Stimulated activated naive CD8-positive, alpha-beta T cell treated with anti-CD3 and anti-CD28 coated beads, Interleukin-15, Interleukin-2, amounts not matched to agents 100 ng/mL and 50 ng/mL, for 24 hours (primary cell): Measurements from ENCODE around the gene SLC25A22.
A peak's percentile ranks its signal among the peaks of the same experiment; 100 is the strongest.

ENCODE experiments used
- H3K27ac Mint-ChIP-seq: one replicate; pipeline ENCODE4 v1.8.0; 2021; ENCODE audit warnings: mild to moderate bottlenecking, mixed read lengths
- H3K27me3 Mint-ChIP-seq: one replicate; pipeline ENCODE4 v1.8.0; 2021; ENCODE audit warnings: mixed read lengths
- H3K36me3 Mint-ChIP-seq: one replicate; pipeline ENCODE4 v1.8.0; 2021; ENCODE audit warnings: low read depth, mixed read lengths
- H3K4me1 Mint-ChIP-seq: one replicate; pipeline ENCODE4 v1.8.0; 2021; ENCODE audit warnings: low read depth, mixed read lengths
- H3K4me3 Mint-ChIP-seq: one replicate; pipeline ENCODE4 v1.8.0; 2021; ENCODE audit warnings: mild to moderate bottlenecking, mixed read lengths
- H3K9me3 Mint-ChIP-seq: one replicate; pipeline ENCODE4 v1.8.0; 2021; ENCODE audit warnings: mixed read lengths

SLC25A22 gene

GRCh38 chr11:804599-804964, 6.5 kb upstream of the SLC25A22 start:
- H3K27me3 Mint-ChIP-seq, result no peaks in the 10 kb centered on the region
- H3K36me3 Mint-ChIP-seq, result no peaks in the 10 kb centered on the region
- peaks cover 26% of the 10 kb centered on the region for H3K4me1 Mint-ChIP-seq
- H3K9me3 Mint-ChIP-seq, result no peaks in the 10 kb centered on the region
- H3K27ac Mint-ChIP-seq, result peak overlapping the region; percentile 63
- H3K4me3 Mint-ChIP-seq, result peak overlapping the region; percentile 80

- Mint-ChIP-seq H3K27ac (peak overlapping the region; percentile 63), H3K36me3 (no peaks in the 10 kb centered on the region), H3K9me3 (no peaks in the 10 kb centered on the region), H3K27me3 (no peaks in the 10 kb centered on the region), H3K4me3 (peak overlapping the region; percentile 80), H3K4me1 (peaks cover 25% of the 10 kb centered on the region)
Observed at GRCh38 chr11:803770-804598, 5.9 kb upstream of the SLC25A22 start.

GRCh38 chr11:803467-803742, 5.3 kb upstream of the SLC25A22 start:
- no peaks in the 10 kb centered on the region for H3K9me3 Mint-ChIP-seq
- H3K27me3 Mint-ChIP-seq, result no peaks in the 10 kb centered on the region
- H3K27ac Mint-ChIP-seq, result no peak overlapping the region
- peaks cover 19% of the 10 kb centered on the region for H3K4me1 Mint-ChIP-seq
- H3K36me3 Mint-ChIP-seq, result no peaks in the 10 kb centered on the region
- no peak overlapping the region for H3K4me3 Mint-ChIP-seq

GRCh38 chr11:802693-803466, 4.8 kb upstream of the SLC25A22 start:
- peaks cover 15% of the 10 kb centered on the region for H3K4me1 Mint-ChIP-seq
- no peaks in the 10 kb centered on the region for H3K27me3 Mint-ChIP-seq
- no peaks in the 10 kb centered on the region for H3K9me3 Mint-ChIP-seq
- no peak overlapping the region for H3K4me3 Mint-ChIP-seq
- no peak overlapping the region for H3K27ac Mint-ChIP-seq
- H3K36me3 Mint-ChIP-seq, result no peaks in the 10 kb centered on the region

GRCh38 chr11:802018-802617, 4.0 kb upstream of the SLC25A22 start:
- Mint-ChIP-seq H3K4me3 (no peak overlapping the region), H3K4me1 (peaks cover 12% of the 10 kb centered on the region), H3K36me3 (no peaks in the 10 kb centered on the region), H3K27ac (no peak overlapping the region), H3K27me3 (no peaks in the 10 kb centered on the region), H3K9me3 (no peaks in the 10 kb centered on the region)

GRCh38 chr11:801097-801780, 3.2 kb upstream of the SLC25A22 start:
- no peaks in the 10 kb centered on the region for H3K27me3 Mint-ChIP-seq
- H3K27ac Mint-ChIP-seq, result no peak overlapping the region
- H3K9me3 Mint-ChIP-seq, result no peaks in the 10 kb centered on the region
- no peak overlapping the region for H3K4me3 Mint-ChIP-seq
- peaks cover 18% of the 10 kb centered on the region for H3K4me1 Mint-ChIP-seq
- no peaks in the 10 kb centered on the region for H3K36me3 Mint-ChIP-seq

GRCh38 chr11:800473-800872, 2.4 kb upstream of the SLC25A22 start:
- Mint-ChIP-seq H3K4me3 (no peak overlapping the region), H3K27ac (no peak overlapping the region), H3K9me3 (no peaks in the 10 kb centered on the region), H3K27me3 (no peaks in the 10 kb centered on the region), H3K4me1 (peaks cover 23% of the 10 kb centered on the region), H3K36me3 (no peaks in the 10 kb centered on the region)

- Mint-ChIP-seq H3K4me1 (peaks cover 23% of the 10 kb centered on the region), H3K4me3 (no peak overlapping the region), H3K36me3 (no peaks in the 10 kb centered on the region), H3K27me3 (no peaks in the 10 kb centered on the region), H3K9me3 (no peaks in the 10 kb centered on the region), H3K27ac (no peak overlapping the region)
Observed at GRCh38 chr11:799641-800316, 1.7 kb upstream of the SLC25A22 start.

GRCh38 chr11:797296-798092, 587 bp downstream of the SLC25A22 start:
- peaks cover 10% of the 10 kb centered on the region for H3K4me1 Mint-ChIP-seq
- H3K9me3 Mint-ChIP-seq, result no peaks in the 10 kb centered on the region
- H3K36me3 Mint-ChIP-seq, result no peaks in the 10 kb centered on the region
- H3K4me3 Mint-ChIP-seq, result peak overlapping the region; percentile 87
- H3K27ac Mint-ChIP-seq, result peak overlapping the region; percentile 71
- H3K27me3 Mint-ChIP-seq, result no peaks in the 10 kb centered on the region

- peaks cover 10% of the 10 kb centered on the region for H3K4me1 Mint-ChIP-seq
- H3K36me3 Mint-ChIP-seq, result peaks cover 3% of the 10 kb centered on the region
- peak overlapping the region; percentile 74 for H3K27ac Mint-ChIP-seq
- H3K4me3 Mint-ChIP-seq, result peak overlapping the region; percentile 87
- H3K9me3 Mint-ChIP-seq, result no peaks in the 10 kb centered on the region
- H3K27me3 Mint-ChIP-seq, result no peaks in the 10 kb centered on the region
Observed at GRCh38 chr11:796565-797295, 1.4 kb downstream of the SLC25A22 start.

- H3K27ac Mint-ChIP-seq, result peak overlapping the region; percentile 74
- no peaks in the 10 kb centered on the region for H3K9me3 Mint-ChIP-seq
- no peaks in the 10 kb centered on the region for H3K27me3 Mint-ChIP-seq
- H3K4me3 Mint-ChIP-seq, result peak overlapping the region; percentile 87
- H3K36me3 Mint-ChIP-seq, result peaks cover 8% of the 10 kb centered on the region
- peaks cover 10% of the 10 kb centered on the region for H3K4me1 Mint-ChIP-seq
Observed at GRCh38 chr11:795634-796564, 2.2 kb downstream of the SLC25A22 start.

- H3K4me1 Mint-ChIP-seq, result peaks cover 10% of the 10 kb centered on the region
- H3K27ac Mint-ChIP-seq, result no peak overlapping the region
- H3K27me3 Mint-ChIP-seq, result no peaks in the 10 kb centered on the region
Observed at GRCh38 chr11:794766-795633, 3.1 kb downstream of the SLC25A22 start.

More at GRCh38 chr11:794766-795633, 3.1 kb downstream of the SLC25A22 start:
- Mint-ChIP-seq H3K36me3 (peaks cover 9% of the 10 kb centered on the region), H3K9me3 (no peaks in the 10 kb centered on the region), H3K4me3 (peak overlapping the region; percentile 87)
